DMS53 treated with DMSO at 0.1 percent for 48 hours (cell line): ENCODE measurements around the gene SMIM29.
"Not testable (repeated sequence)": the region's sequence is repeated elsewhere in the genome, so short reads cannot be mapped to it uniquely, and the experiment has no call there.

Experiments used
- DNase-seq: peaks from one replicate; lab custom pipeline; 2025; ENCODE audit not compliant: unreplicated experiment; lab: John Stamatoyannopoulos, UW

The SMIM29 gene

DNA sequence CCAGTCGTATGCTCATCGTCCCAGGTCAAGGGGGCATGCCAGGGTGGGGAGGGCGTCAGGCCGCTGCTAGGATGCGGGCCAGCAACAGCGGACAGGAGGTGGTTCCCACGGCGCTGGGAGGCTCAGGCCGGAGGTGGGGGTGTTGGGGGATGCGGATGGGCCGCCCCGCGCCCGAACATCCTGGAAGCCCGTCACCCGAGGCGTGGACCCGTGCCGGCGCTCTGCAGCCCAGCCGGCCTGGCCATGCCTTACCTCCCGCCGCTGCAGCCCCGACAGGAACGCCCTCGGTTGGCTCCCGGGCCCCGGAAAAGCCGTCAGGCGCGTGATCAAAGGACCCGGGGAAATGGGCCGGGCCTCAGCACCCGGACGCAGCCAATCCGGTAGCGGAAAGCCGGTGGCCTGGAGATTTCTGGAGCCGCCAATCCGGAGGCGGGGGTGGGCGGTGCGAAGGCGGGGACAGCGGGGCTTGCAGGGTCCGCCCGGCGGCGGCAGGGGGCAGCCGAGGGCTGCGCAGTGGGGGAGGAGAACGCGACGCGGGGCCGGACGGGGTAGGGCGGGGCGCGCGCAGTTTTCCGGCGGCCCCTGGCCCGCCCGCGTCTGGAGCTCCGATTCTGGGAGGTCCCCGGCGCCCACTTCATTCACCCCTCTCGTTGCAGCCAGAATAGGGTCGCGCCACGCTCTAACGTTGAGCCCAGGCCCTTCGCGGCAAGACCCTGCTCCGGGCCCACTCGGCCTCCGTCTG, at the start of gene SMIM29:
Gene SMIM29 (minus strand): TSS at position 280 of the 742 bp plus-strand sequence. CDS start 1,215 bp downstream, outside the sequence.
- peak; percentile 69 for DNase-seq

DNA sequence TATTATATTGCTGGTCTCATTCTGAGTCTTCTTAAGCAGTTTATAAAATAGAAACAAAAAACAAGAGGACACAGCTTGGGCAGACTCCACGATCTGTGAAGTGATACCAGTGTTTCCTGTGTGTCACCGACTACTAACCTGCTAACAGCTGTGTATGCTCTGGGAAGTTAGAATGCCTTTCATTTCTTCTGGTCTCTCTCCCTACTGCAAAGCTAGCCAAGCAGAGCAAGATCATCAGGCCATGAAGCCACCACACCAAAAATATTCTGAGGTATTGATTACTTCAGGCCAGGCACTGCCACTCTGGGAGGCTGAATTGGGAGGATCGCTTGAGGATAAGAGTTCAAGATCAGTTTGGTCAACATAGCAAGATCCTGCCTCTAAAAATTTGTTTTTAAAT, 46.9 kb upstream of the SMIM29 start:
- DNase-seq, result no peak

DNA sequence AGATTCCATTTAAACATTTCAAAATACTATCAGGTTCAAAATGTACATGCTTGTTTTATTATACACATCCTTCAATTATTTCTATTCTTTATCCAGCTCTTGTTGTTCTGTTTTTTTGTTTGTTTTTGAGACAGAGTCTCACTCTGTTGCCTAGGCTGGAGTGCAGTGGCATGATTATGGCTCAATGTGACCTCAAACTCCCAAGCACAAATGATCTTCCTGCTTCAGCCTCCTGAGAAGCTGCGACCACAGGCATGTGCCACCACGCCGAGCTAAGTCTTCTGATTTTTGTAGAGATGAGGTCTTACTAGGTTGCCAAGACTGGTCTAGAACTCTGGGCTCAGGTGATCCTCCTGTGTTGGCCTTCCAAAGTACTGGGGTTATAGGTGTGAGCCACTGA, 44.1 kb upstream of the SMIM29 start:
- no peak for DNase-seq

DNA sequence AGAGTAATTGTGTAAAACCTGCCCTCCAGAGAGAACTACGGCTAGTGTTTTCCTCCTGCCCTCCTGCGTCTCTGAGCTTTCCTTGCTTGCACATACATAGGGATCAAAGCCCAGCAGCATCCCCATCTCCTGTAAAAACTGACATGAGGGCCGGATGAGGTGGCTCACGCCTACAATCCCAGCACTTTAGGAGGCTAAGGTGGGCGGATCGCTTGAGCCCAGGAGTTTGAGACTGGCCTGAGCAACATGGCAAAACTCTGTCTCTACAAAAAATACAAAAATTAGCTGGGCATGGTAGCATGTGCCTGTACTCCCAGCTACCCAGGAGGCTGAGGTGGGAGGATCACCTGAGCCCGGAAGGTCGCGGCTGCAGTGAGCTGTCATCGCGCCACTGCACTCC, 40.3 kb upstream of the SMIM29 start:
- DNase-seq, result no peak

DNA sequence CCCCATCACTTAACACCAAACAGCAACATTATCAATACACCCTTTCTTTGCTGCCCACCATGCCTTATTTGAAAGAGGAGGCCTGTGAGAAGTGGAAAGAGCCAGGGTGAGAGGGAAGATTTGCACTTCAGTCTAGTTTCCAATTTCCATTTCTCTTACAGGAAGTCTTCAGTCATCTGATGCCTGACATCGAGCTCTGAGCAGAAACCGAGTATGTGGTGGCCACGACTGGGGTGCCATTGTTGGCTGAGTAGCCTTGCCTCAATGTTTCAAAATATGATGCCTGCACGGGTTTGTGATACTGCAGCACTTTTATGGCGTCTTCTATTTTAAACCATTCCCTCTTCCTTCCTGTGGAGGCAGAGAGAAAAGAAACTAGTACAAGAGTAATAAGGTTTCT, 39.8 kb upstream of the SMIM29 start:
- DNase-seq, result no peak

DNA sequence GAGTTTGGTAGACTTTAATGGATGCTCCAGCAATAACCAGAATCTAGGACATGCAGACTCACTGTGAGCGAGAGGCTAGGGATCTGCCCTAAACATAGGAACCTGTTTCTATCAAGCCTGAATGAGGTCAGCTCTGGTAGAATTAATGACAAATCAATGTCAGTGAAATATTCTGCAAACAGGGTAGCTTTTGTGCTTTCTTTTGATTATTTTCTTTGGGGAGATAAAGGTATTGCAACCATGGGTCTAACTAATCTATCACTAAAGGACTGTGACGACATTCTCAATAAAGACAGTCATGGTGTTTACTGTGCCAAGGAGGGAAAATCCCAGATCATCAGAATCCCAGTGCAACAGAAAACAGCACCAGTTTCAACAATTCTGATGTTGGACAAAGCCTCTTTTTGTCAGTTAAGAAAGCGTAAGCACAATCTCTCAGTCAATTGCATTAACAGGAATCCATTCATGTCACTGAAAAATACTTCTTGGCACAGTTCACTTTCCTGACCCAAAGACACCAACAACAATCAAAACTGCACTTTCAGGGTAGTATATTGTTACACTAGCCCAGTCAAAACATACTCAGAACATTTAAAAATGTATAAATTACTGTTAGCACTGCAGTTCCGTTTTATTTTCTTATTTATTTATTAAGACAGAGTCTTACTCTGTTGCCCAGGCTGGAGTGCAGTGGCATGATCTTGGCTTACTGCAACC, 36.8 kb upstream of the SMIM29 start:
- DNase-seq, result no peak

DNA sequence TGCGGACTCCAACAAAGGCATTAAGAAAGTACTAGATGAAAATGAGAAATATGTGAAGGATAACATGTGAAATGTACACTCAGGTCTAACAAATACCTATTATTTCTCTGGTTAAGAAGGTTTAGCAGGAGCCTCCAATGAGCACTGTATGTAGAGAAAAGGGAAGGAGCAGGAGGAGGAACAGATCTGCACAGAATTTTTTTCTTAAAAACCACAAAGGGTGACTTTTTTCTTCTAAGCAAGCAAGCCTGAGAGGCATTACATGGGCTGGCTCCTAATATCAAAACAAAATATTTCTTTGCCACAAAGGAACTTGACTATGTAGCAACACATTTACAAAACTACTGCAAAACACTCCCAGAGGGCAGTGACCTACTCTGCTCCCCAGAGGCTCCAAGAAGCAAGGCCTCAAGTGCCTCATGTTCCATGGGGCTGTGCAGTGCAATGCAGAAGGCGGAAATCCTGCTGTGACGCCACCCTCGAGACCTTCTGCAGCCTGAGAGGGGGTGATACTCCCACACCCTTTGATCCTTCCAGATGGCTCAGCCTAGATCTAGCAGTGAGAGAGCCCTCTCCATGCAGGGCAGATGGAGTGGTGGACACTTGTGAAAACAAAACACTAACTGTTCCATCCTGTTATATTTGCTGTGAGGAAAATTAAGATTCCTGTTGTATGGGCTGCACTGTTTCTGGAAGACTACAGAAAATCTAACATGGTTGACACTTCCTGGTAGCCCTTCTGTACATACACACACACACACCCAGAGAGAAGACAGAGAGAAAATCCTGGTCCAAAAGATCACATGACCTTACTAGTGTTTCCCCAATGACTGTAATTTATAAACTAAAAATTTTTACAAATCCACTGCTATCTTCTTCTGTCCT, 36.0 kb upstream of the SMIM29 start:
- DNase-seq, result no peak

DNA sequence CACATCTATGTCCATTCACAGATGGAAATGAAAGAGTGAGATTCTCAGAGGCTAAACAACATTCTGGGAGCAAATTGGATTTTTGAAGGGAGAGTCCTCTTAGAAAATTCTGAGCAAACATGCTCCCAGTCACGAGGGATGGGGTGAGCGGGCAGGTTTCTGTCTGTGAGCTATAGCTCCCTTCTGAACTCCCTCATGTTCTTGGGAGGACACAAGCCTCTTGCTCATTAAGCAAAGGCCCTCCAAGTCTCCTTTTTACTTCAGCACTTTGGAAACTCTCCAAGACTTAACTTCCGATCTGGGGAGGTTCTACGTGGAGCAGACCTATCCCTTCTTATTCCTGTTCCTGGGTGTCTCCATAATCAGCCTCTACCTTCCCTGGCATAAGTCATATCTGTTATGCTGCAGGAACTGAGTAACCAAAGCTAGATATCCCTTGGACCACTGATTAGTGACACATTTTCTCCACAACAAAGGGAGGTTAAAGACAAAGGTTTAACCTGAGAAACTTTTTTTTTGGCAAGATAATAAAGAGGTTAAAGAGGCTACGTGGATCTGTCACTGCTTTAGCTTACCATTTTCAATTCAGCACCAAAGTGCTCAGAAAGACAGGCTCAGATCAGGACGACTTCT, 33.0 kb upstream of the SMIM29 start:
- no peak for DNase-seq

DNA sequence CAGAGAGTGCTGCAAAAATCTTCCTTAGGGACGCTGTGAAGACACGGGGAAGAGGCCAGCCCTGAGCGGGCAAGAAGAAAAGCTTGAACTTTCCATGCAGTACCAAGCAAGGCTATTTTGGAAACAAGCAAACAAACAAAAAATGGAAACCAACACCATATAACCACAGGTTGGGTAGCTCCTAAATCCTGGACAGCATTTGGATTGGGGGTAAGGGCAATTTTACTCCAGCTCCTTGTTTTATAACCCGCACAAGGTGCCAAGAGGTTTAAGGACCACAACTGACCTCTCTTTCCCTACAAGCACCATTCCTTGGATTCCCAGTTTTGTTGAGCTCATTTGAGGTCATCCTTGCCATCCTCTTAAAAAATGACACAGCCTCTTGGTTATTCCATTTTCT, 31.4 kb upstream of the SMIM29 start:
- no peak for DNase-seq

DNA sequence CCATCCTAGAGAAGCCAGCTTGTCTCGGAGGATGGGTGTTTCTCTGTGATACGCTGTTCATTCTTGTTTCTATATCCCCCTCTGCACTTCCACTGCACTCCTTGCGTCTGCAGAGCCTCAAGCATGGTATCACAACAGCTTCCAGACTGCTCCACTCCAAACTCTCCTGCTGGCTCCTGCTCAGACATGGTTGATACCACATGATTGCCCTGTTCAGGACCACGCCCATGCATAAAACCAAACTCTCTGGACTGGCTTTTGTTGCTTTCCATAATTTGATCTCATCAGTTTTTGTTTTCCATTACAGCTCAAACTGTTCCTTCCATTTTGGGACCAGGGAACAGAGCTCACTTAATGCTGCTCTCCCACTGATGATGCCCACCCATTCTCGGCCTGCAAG, 30.0 kb upstream of the SMIM29 start:
- no peak for DNase-seq

DNA sequence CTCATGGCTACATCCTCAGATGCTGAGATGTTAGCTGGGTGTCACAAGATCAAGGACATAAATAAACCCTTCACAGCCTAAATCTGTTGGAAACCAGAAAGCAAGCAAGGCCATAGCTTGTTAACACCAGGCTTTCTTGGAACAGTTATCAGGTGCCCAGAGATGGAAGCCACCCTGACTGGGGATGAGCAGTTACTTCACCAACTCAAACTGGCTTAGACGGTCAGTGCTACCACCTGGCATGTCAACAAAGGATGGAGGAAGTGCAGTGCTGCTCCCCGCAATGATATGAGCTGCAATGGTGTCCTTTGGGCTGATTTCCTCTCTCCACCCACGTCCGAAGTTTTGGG, 28.9 kb upstream of the SMIM29 start:
- no peak for DNase-seq

DNA sequence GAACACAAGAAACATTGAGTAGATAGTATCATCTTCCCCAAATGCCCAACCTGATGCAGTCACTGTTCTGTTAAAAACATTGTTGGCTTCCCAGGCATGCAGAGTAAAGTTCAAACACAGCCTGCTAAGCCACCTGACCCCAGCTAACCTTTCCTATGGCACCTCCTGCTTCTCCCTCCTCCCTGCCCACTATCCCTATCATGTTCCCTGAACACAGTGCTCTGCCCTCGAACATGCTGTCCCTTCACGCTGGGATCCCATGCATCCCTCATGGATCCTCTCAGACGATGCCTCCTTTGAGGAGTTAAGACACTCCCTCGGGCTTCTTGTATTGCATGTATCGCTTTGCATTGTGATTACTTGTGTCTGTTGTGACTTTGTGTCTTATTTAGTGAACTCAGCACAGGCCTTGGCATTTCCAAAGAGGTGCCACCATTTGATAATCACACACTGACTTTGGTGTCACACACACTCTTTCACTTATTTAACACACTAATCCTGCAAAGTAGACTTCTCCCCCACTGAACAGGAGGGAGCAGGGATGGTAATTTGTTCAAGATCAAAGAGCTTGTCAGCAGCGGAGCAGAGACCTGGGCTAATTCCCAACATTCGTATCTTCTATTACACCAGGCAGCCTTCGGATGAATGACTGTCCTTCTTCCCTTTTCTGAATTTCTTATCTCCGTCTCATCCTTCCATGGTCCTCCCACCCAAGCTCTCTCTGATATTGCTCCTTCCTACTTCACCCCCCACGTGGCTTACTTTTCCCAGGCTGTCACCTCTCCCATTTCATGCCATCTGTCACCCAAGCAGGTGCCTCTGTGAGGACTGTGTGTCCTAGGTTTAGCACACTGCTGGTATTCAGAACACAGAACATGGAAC, 28.3 kb upstream of the SMIM29 start:
- DNase-seq, result no peak

DNA sequence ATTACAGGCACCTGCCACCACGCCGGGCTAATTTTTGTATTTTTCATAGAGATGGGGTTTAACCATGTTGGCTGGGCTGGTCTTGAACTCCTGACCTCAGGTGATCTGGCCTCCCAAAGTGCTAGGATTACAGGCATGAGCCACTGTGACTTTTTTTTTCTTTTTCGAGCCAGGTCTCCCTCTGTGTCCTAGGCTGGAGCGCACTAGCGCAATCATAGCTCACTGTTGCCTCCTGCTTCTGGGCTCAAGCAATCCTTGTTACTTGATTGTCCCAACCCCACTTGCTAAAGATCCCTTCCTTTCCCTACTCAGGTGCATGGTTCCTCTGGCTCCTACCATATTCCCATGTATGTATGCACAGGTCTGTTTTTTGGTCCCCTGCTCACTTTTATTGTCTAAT, 27.4 kb upstream of the SMIM29 start:
- no peak for DNase-seq

DNA sequence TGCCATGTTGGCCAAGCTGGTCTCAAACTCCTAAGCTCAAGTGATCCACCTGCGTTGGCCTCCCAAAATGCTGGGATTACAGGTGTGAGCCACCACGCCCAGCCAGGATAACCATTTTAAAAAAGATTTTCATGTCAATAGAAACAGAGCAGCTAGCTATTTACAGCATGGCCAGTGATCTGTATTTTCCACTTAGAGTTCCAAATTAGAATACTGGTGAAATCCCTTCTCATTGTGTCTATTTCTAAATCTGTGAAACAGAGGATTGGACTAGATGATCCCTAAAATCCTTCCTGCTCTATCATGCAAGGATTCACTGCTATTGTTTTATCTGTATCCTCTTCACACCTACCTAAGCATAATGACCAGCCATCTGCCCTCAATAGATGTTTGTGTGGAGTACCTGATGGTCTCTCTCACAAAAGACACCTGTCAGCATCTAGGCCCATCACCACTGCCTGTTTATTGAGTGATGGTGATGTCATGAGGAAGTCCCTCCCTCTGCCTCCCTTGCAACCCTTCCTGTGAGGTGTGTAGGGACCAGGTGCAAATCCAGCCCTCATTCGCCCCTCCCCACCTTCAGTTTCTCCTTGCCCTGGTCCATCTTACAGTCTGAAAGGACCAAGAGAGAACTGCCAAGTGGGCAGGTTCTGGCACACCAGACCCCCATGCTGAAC, 26.5 kb upstream of the SMIM29 start:
- peak; percentile 28 for DNase-seq

DNA sequence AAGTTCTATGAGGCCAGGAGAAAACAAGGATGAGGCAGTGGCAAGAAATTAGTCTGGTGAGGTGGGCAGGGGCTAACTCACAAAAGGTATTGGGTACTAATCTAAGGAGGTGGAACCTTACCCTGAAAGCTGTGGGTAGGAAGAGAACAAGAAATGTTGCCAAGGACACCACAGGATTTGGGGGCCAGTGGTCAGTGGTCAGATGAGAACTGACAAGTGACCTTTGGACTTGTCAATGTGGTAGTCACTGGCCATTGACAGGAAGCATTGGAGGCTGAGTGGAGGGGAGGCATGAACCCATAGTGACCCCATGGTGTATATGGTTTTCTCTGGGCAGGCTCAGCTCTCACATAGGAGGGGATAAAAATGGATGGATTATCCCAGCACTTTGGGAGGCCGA, 25.3 kb upstream of the SMIM29 start:
- no peak for DNase-seq

DNA sequence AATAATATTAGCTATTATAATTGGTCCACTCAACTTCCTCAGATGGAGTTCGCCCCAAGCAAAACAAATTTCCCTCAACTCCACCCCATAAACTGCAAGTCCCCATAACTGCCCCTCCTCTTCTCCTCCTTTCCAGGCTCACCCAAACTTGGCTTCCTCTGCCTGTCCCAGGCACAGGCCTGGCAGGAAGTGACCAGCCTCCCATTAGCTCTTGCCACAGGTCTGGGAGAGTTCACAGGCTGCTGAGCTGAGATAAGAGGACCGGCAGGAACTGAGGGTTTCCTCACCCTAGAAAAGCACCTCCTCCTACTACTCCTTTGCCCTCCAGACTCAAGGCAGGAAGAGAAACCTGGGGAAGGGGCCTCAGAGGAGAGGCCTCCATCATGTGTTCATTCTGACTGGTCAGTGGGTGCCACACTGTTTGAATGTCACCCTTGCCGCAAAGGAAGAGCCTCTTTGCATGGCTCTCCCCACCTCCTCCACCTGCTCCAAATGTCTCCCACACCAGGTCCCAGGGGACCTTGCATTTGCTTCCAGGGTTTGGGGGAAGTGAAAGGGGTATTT, 24.5 kb upstream of the SMIM29 start:
- DNase-seq, result no peak

DNA sequence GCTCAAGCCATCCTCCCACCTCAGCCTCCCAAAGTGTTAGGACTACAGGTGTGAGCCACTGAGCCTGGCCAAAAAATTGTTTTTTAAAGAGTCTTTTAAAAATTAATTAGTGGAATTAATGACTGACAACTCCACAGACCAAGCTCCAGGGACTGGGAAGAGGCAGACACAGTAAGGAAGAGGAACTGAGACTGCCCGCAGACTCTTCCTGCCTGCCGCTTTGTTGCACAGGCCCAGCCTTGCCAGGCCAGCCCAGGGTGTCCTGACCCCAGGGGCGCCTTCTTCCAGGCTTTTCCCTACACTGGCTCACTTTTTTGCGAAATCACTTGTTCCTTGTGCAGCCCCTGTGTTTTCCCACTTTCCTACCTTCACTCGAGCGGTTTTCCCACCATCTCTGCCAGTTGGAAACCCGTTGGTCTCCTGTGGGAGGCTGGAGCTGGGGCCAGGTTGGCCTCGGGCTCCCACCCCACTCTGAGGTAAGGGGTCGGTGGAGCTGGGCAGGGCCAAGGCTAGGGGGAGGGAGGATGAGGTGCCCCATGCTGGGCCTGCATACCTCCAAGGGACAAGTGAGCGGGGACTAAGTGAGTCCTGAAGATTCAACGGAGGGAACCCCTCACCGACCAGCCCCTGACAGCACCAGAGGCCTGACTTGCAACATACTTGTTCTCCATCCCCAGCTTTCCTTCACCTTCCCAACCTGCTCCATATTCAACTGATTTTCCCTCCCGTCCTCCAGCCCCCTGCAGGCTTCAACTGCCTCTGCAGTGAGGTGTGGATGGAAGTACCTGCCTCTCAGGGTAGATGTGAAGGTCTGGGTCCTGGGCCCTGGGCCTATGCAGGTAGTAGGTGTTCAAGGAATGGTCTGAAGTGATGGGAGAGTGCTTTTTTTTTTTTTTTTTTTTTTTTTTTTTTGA, 23.5 kb upstream of the SMIM29 start:
- no peak for DNase-seq

DNA sequence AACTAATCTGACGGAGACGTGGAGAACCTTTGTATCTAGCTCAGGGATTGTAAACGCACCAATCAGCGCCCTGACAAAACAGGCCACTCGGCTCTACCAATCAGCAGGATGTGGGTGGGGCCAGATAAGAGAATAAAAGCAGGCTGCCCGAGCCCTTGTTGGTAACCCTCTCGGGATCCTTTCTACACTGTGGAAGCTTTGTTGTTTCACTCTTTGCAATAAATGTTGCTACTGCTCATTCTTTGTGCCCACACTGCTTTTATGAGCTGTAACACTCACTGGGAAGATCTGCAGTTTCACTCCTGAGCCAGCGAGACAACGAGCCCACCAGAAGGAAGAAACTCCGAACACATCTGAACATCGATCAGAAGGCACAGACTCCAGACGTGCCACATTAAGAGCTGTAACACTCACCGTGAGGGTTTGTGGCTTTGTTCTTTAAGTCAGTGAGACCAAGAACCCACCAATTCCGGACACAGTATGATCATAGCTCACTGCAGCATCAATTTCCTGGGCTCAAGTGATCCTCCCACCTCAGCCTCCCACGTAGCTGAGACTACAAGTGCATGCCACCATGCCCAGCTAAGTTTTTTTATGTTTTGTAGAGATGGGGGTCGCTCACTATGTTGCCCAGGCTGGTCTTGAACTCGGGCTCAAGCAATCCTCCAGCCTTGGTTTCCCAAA, 21.0 kb upstream of the SMIM29 start:
- DNase-seq, result not testable (repeated sequence)
